OCI-LY3 (cell line): ENCODE data around the gene ZNF280C.

Experiments used
- EZH2phosphoT487 ChIP-seq: fragments of 200-600 bp; shearing (Covaris generic); IDR thresholded peaks from 2 replicates; pipeline ENCODE4 v1.6.1; 2018; ENCODE audit warnings: antibody characterized with exemption, mixed run types, low read depth
- TF ChIP-seq, protein P1 (sequence below): fragments of 200-600, 300-600 bp; sonication (generic); IDR thresholded peaks from 2 replicates; pipeline ENCODE4 v1.5.1; 2014; ENCODE audit warnings: antibody characterized with exemption, low read length, low read depth

DNA sequence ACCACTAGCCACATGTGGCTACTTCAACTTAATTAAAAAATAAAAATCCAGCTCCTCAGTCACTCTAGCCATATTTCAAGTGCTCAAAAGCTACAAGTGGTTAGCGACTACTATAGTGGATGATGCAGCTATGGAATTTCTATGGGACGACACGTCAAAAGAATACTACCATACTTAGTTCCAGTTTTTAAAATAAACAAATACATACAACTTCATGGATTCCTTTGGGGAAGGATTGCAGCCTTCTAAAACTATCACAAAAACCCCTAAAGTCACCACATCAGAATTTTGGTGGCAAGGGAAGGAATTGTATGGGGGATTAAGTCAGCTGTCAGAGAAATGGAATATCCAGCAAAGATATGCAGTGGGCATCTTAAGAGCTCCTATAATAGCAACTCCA is 6.5 kb downstream of the ZNF280C start:
- TF ChIP-seq, protein P1, sequence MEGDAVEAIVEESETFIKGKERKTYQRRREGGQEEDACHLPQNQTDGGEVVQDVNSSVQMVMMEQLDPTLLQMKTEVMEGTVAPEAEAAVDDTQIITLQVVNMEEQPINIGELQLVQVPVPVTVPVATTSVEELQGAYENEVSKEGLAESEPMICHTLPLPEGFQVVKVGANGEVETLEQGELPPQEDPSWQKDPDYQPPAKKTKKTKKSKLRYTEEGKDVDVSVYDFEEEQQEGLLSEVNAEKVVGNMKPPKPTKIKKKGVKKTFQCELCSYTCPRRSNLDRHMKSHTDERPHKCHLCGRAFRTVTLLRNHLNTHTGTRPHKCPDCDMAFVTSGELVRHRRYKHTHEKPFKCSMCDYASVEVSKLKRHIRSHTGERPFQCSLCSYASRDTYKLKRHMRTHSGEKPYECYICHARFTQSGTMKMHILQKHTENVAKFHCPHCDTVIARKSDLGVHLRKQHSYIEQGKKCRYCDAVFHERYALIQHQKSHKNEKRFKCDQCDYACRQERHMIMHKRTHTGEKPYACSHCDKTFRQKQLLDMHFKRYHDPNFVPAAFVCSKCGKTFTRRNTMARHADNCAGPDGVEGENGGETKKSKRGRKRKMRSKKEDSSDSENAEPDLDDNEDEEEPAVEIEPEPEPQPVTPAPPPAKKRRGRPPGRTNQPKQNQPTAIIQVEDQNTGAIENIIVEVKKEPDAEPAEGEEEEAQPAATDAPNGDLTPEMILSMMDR: no peak
- TF ChIP-seq EZH2phosphoT487: no peak
